Esophagus muscularis mucosa (tissue), 3 donors: ENCODE data around the gene SF3A2.

Source experiments
- EP300 ChIP-seq: sonication (generic); formaldehyde crosslinking; IDR thresholded peaks from one replicate; pipeline ENCODE4 v1.6.1; 2017; ENCODE audit warnings: antibody characterized with exemption
- TF ChIP-seq, protein P1 (sequence below), 3 experiments: fragments of 200-600 bp in 2 of 3; fragments of 450-650 bp in 1 of 3; sonication (generic) in 2 of 3; IDR thresholded peaks; one replicate each; pipeline ENCODE4 v1.5.1; 2017 to 2019; ENCODE audit warnings: antibody characterized with exemption in 3 of 3, mild to moderate bottlenecking in 2 of 3, moderate library complexity in 1 of 3

DNA sequence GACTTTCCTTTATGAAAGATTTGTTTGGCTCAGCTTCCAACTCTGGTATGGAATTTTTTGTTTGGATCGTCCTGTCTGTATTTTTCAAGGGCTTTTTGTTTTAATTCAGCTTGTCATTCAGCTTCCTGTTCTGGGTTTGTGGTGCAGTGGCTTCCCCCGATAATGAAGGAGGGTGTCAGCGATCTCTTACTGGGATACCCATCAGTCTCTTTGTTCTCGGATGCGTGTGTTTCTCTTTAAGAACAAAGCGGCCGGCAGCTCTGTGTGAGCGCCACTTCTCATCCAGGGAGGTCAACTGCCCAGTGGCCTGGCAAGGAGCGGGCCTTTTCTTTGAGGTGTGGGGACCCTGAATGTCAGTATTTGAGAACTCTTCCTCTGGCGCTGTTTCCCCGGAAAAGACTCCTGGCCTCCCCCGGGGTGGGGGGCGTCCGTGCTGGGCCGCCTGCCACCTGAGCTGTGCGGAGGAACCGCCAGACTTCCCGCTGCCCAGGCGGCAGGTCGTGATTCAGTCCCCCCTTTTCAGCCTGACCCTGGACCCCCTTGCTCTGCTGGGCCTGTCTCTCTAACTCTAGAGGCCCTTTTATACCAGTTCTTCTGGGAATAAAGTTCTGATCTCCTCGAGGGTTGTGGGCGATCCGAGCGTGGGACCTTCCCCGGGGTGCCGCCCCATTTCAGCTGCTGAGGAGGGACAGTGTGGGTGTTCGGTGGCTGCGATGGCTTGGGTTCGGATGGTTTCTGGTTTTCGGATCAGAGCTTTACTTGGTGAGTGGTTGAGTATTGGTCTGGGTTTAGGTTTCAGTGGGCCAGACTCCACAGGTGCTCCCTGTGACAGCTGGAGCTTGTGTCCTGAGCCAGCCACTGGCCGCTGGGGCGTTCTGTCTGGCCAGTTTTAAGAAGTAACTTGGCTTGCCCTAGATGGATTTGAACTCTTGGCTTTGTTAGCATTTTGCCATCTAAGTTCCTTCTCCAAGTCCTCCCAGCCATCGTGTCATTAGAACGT, 3.4 kb downstream of the SF3A2 start:
- TF ChIP-seq, protein P1, sequence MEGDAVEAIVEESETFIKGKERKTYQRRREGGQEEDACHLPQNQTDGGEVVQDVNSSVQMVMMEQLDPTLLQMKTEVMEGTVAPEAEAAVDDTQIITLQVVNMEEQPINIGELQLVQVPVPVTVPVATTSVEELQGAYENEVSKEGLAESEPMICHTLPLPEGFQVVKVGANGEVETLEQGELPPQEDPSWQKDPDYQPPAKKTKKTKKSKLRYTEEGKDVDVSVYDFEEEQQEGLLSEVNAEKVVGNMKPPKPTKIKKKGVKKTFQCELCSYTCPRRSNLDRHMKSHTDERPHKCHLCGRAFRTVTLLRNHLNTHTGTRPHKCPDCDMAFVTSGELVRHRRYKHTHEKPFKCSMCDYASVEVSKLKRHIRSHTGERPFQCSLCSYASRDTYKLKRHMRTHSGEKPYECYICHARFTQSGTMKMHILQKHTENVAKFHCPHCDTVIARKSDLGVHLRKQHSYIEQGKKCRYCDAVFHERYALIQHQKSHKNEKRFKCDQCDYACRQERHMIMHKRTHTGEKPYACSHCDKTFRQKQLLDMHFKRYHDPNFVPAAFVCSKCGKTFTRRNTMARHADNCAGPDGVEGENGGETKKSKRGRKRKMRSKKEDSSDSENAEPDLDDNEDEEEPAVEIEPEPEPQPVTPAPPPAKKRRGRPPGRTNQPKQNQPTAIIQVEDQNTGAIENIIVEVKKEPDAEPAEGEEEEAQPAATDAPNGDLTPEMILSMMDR (IDR thresholded peaks at IDR 0.05): no peak
- TF ChIP-seq EP300: no peak
